ENCODE data around the gene SLC25A10.

DNA sequence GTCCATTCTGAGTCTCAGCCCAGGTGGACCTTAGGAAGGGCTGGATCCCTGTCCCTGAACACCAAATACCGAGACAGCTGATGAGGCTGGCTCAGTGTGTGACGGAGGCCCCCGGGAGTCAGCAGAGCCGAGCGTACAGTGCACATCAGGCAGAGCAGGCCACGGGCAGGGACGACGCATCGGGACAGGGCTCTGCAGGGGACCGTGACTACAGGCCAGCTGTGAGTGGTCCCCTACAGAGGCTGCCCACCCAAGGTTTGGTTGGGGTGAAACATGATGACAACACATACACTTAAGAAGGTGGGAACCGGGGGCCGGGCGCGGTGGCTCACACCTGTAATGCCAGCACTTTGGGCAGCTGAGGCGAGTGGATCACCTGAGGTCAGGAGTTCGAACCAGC lies 39.1 kb upstream of the SLC25A10 start:
- no peak for TF ChIP-seq POLR2A (IDR thresholded peaks at IDR 0.05; ENCODE audit: low read depth, low read length)
- TF ChIP-seq EP300 (IDR thresholded peaks at IDR 0.05; ENCODE audit: borderline replicate concordance in 1 of 2, control insufficient read depth in 1 of 2, low read depth in 2 of 2, low read length in 2 of 2) = no peak
- TF ChIP-seq SMC3 (IDR thresholded peaks at IDR 0.05; ENCODE audit: borderline replicate concordance, low read length) = no peak
- TF ChIP-seq TAF1 (IDR thresholded peaks at IDR 0.05; ENCODE audit: borderline replicate concordance, low read depth, low read length) = no peak
- TF ChIP-seq CTCF (IDR thresholded peaks at IDR 0.05 in 2 of 3, conservative IDR thresholded peaks at IDR 0.05 in 1 of 3; ENCODE audit: control insufficient read depth in 2 of 3, extremely low read depth in 1 of 3, insufficient read depth in 1 of 3, low read depth in 3 of 3, low read length in 3 of 3) = no peak

Measured in GM12878 (cell line).